Caco-2 (cell line): Measurements from ENCODE around the gene MUCL1. TPM values are rescaled to one million over a fixed set of nuclear protein-coding genes. Genes with fewer than 3 reads are reported as not detected.
"Not testable (repeated sequence)": the region's sequence is repeated elsewhere in the genome, so short reads cannot be mapped to it uniquely, and the experiment has no call there.

Experiments used
- BruUV-seq: library from RNA; stranded (reverse); fragments of 400-500 nt; replicated peaks from 2 replicates; lab custom pipeline; 2021; lab: Mats Ljungman, UMichigan
- CTCF ChIA-PET: fragments of 300-600 bp; sonication (Branson Sonifier 250); formaldehyde crosslinking; loops from one replicate; lab custom pipeline; 2022; ENCODE audit warnings: antibody characterized with exemption; lab: Charles Lee
- POLR2A ChIA-PET: fragments of 300-600 bp; sonication (Branson Sonifier 250); formaldehyde crosslinking; loops from one replicate; lab custom pipeline; 2022; ENCODE audit warnings: antibody characterized with exemption; lab: Charles Lee
- DNase-seq, 2 experiments: peaks; one replicate each; pipeline versions ENCODE4 v3.0.0 to v3.0.0-alpha.2; 2020 to 2022
- H3K27me3 ChIP-seq: replicated peaks from 2 replicates; pipeline ENCODE4 v1.6.0; 2011; ENCODE audit warnings: low read length; ENCODE audit not compliant: control insufficient read depth, insufficient read depth
- H3K36me3 ChIP-seq: 2 replicates; pipeline ENCODE4 v1.5.1; 2011; ENCODE audit warnings: low read length; ENCODE audit not compliant: control insufficient read depth, insufficient read depth
- H3K4me1 ChIP-seq: fragments of 250-450 bp; sonication (Bioruptor Pico); 2 replicates; pipeline ENCODE4 v1.5.1; 2020; ENCODE audit warnings: mild to moderate bottlenecking
- H3K4me3 ChIP-seq: 2 replicates; pipeline ENCODE4 v1.5.1; 2011; ENCODE audit warnings: low read depth, mild to moderate bottlenecking, control low read depth, low read length
- H3K9me3 ChIP-seq: fragments of 250-450 bp; sonication (Bioruptor Pico); 2 replicates; pipeline ENCODE4 v1.5.1; 2020; ENCODE audit warnings: mild to moderate bottlenecking, moderate library complexity
- H3K27ac Mint-ChIP-seq: one replicate; pipeline ENCODE4 v1.8.0; 2022; ENCODE audit warnings: mixed read lengths; ENCODE audit not compliant: unreplicated experiment
- H3K27me3 Mint-ChIP-seq: one replicate; pipeline ENCODE4 v1.8.0; 2022; ENCODE audit warnings: mixed read lengths; ENCODE audit not compliant: insufficient read depth, unreplicated experiment
- H3K36me3 Mint-ChIP-seq: one replicate; pipeline ENCODE4 v1.8.0; 2022; ENCODE audit warnings: mild to moderate bottlenecking, mixed read lengths; ENCODE audit not compliant: insufficient read depth, unreplicated experiment
- H3K4me1 Mint-ChIP-seq: one replicate; pipeline ENCODE4 v1.8.0; 2022; ENCODE audit warnings: low read depth, mixed read lengths; ENCODE audit not compliant: unreplicated experiment
- H3K4me3 Mint-ChIP-seq: one replicate; pipeline ENCODE4 v1.8.0; 2022; ENCODE audit warnings: mild to moderate bottlenecking, moderate library complexity, mixed read lengths; ENCODE audit not compliant: unreplicated experiment
- H3K9me3 Mint-ChIP-seq: one replicate; pipeline ENCODE4 v1.8.0; 2022; ENCODE audit warnings: mixed read lengths; ENCODE audit not compliant: unreplicated experiment
- intact Hi-C: fragments of 100-400 bp; cut with micrococcal nuclease; formaldehyde crosslinking; loops from one replicate; pipeline ENCODE4 v1.10.0; 2022; ENCODE audit not compliant: unreplicated experiment
- total RNA-seq: library from RNA; stranded (reverse); gene quantifications from 2 replicates; pipeline ENCODE4 v1.2.3, GENCODE V29; 2022
- TF ChIP-seq, protein P1 (sequence below), 2 experiments: fragments of 200-600 bp in 1 of 2; IDR thresholded peaks; 1 replicate in 1 of 2; 2 replicates in 1 of 2; pipeline versions ENCODE4 v1.5.1 to v1.8.0; 2011 to 2022; ENCODE audit warnings: antibody characterized with exemption in 1 of 2, control low read depth in 1 of 2, inconsistent platforms in 1 of 2, low read depth in 1 of 2, low read length in 1 of 2, mild to moderate bottlenecking in 1 of 2, moderate library complexity in 1 of 2; ENCODE audit not compliant: insufficient read depth in 1 of 2, severe bottlenecking in 1 of 2, unreplicated experiment in 1 of 2

MUCL1 gene
- total RNA-seq, 1 experiment from 2014 or later = not detected

DNA sequence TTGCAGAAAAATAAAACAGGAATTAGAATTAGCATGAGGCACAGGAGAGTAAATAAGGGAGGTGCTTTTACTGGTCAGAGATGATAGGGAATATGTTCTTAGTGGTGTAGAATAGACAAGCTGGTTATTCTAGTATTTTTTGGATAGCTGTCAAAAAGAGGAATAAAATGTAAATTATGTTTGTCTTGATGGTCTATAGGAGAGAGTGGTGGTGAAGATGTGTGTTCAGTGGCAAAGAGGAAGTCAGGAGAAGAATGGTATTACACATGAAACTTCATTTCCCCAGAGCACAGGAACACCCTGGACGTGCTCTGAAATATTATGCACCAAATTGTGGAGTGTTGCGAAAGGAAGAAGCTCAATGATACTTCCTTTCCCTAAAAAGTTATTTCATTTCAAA, 27.8 kb downstream of the MUCL1 start:
- H3K27me3 Mint-ChIP-seq = peaks cover 3% of the 10 kb centered on the region
- no peaks in the 10 kb centered on the region for H3K9me3 Mint-ChIP-seq
- Histone ChIP-seq H3K36me3 (no peaks in the 10 kb centered on the region), H3K4me3 (no peak overlapping the region), H3K9me3 (no peaks in the 10 kb centered on the region), H3K4me1 (no peaks in the 10 kb centered on the region), H3K27me3 (no peaks in the 10 kb centered on the region)
- no peaks in the 10 kb centered on the region for H3K4me1 Mint-ChIP-seq
- H3K27ac Mint-ChIP-seq = no peak overlapping the region
- DNase-seq = no peak
- ChIA-PET CTCF (no interaction called here), POLR2A (no interaction called here)
- no peaks in the 10 kb centered on the region for H3K36me3 Mint-ChIP-seq
- no TSS peak for BruUV-seq
- TF ChIP-seq, protein P1, sequence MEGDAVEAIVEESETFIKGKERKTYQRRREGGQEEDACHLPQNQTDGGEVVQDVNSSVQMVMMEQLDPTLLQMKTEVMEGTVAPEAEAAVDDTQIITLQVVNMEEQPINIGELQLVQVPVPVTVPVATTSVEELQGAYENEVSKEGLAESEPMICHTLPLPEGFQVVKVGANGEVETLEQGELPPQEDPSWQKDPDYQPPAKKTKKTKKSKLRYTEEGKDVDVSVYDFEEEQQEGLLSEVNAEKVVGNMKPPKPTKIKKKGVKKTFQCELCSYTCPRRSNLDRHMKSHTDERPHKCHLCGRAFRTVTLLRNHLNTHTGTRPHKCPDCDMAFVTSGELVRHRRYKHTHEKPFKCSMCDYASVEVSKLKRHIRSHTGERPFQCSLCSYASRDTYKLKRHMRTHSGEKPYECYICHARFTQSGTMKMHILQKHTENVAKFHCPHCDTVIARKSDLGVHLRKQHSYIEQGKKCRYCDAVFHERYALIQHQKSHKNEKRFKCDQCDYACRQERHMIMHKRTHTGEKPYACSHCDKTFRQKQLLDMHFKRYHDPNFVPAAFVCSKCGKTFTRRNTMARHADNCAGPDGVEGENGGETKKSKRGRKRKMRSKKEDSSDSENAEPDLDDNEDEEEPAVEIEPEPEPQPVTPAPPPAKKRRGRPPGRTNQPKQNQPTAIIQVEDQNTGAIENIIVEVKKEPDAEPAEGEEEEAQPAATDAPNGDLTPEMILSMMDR (IDR thresholded peaks at IDR 0.05; ENCODE audit: insufficient read depth in 1 of 2, low read depth in 1 of 2, low read length in 1 of 2, severe bottlenecking in 1 of 2, unreplicated experiment in 1 of 2) = no peak
- no peak overlapping the region for H3K4me3 Mint-ChIP-seq
- intact Hi-C loops = no loop called here

DNA sequence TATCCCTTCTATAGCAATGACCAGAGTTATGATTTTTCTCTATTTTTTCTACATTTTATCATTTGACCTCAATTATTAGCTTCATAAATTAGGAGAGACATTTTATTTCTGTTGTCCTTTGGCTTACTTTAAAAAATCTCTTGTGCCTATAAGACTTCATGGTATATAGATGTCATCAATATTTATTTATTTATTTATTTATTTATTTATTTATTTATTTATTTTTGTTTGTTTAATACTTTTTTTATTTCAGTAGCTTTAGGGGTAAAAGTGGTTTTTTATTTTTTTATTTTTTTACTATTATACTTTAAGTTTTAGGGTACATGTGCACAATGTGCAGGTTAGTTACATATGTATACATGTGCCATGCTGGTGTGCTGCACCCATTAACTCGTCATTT, 28.3 kb downstream of the MUCL1 start:
- H3K27ac Mint-ChIP-seq, H3K4me3 Mint-ChIP-seq, POLR2A ChIA-PET, intact Hi-C loops, BruUV-seq, H3K27me3 Mint-ChIP-seq, H3K36me3 Mint-ChIP-seq, H3K9me3 Mint-ChIP-seq, H3K4me3 ChIP-seq, H3K27me3 ChIP-seq, DNase-seq, CTCF ChIA-PET, H3K9me3 ChIP-seq, H3K4me1 ChIP-seq, H3K36me3 ChIP-seq, H3K4me1 Mint-ChIP-seq: not testable (repeated sequence)

DNA sequence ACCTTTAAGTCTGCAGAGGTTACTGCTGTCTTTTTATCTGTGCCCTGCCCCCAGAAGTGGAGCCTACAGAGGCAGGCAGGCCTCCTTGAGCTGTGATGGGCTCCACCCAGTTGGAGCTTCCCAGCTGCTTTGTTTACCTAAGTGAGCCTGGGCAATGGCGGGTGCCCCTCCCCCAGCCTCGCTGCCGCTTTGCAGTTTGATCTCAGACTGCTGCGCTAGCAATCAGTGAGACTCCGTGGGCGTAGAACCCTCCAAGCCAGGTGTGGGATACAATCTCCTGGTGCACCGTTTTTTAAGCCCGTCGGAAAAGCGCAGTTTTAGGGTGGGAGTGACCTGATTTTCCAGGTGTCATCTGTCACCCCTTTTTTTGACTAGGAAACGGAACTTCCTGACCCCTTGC, 34.1 kb downstream of the MUCL1 start:
- peak; percentile 4 to 37 for DNase-seq
- H3K36me3 Mint-ChIP-seq, H3K4me1 ChIP-seq, H3K27ac Mint-ChIP-seq, BruUV-seq, H3K4me1 Mint-ChIP-seq, H3K9me3 Mint-ChIP-seq, H3K4me3 ChIP-seq, intact Hi-C loops, POLR2A ChIA-PET, H3K27me3 ChIP-seq, CTCF ChIA-PET, H3K9me3 ChIP-seq, H3K36me3 ChIP-seq, H3K27me3 Mint-ChIP-seq: not testable (repeated sequence)
- H3K4me3 Mint-ChIP-seq = peak overlapping the region; percentile 34

DNA sequence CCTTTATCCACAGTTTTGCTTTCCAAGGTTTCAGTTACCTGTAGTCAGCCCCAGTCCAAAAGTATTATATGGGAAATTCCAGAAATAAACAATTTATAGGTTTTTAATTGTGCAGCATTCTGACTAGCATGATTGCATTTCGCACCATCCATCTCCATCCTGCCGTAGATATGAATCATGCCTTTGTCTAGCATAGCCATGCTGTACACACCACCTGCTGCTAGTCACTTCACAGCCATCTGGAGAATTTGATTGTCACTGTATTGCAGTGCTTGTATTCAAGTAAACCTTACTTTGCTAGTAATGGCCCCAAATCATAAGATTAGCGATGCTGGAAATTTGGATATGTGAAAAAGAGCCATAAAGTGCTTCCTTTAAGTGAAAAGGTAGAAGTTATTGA, 36.0 kb downstream of the MUCL1 start:
- no peaks in the 10 kb centered on the region for H3K9me3 ChIP-seq
- no peak overlapping the region for H3K4me3 ChIP-seq
- DNase-seq = no peak
- no peaks in the 10 kb centered on the region for H3K27me3 Mint-ChIP-seq
- no peaks in the 10 kb centered on the region for H3K9me3 Mint-ChIP-seq
- TF ChIP-seq, protein P1 (IDR thresholded peaks at IDR 0.05; ENCODE audit: insufficient read depth in 1 of 2, low read depth in 1 of 2, low read length in 1 of 2, severe bottlenecking in 1 of 2, unreplicated experiment in 1 of 2) = no peak
- BruUV-seq = no TSS peak
- H3K36me3 ChIP-seq = no peaks in the 10 kb centered on the region
- ChIA-PET POLR2A (no interaction called here), CTCF (no interaction called here)
- no peak overlapping the region for H3K27ac Mint-ChIP-seq
- H3K27me3 ChIP-seq = no peaks in the 10 kb centered on the region
- H3K4me1 Mint-ChIP-seq = no peaks in the 10 kb centered on the region
- peaks cover 6% of the 10 kb centered on the region; the same call in 1 of the 2 replicates for H3K4me1 ChIP-seq
- H3K4me3 Mint-ChIP-seq = no peak overlapping the region
- H3K36me3 Mint-ChIP-seq = no peaks in the 10 kb centered on the region
- intact Hi-C loops = no loop called here
